GM19372 (cell line): Measurements from ENCODE around the gene PHLDB1.
A peak's percentile ranks its signal among the peaks of the same experiment; 100 is the strongest.

Experiments
- ATAC-seq: cut with Tn5 transposase; IDR thresholded peaks from one replicate; pipeline ENCODE4 v1.9.1; 2021; ENCODE audit warnings: mild to moderate bottlenecking, low read depth, moderate library complexity; ENCODE audit not compliant: unreplicated experiment

Gene PHLDB1

DNA sequence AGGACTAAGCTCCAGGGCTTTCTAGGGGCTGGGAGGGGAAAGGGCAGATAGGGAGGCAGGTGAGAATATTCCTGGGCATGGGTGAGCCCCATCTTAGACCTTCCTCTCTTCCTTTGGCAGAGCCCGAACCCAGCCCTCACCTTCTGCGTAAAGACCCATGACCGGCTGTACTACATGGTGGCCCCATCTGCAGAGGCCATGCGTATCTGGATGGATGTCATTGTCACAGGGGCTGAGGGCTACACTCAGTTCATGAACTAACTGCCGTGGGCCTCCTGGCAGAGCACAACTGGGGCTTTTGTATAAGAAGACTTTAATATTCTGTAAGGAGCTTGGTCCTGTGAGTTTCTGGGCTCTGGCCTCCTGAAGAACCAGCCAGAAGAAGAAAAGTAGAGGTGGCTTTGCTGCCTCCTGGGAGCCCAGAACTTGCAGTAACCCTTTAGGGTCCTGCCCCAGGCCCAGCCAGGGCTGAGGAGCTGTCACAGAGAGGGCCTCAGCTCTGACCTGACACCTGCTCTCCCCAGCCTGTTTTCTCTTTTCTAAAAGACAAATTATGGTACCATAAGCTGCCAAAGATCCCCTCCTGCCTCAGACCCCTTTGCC is 49.2 kb downstream of the PHLDB1 start:
- ATAC-seq: no peak

DNA sequence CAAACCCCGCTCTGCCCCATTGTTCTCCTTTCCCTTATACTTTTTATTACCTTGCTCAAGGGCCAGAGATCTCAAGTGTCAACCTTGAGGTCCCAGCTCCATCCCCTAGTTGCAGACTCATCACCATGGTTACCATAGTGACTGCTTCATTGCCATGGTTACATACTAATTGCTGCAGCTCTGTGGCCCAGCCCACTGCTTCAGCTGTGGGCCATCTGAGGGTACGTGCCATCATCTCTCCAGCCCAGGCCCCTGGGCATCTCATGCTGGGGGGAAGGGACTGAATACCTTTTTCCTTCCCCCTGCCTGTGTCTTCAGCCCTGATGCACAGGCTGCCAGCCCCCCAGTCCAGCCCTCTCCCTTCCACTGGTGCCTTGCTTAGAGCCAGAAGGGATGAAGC is 49.8 kb downstream of the PHLDB1 start:
- no peak for ATAC-seq

DNA sequence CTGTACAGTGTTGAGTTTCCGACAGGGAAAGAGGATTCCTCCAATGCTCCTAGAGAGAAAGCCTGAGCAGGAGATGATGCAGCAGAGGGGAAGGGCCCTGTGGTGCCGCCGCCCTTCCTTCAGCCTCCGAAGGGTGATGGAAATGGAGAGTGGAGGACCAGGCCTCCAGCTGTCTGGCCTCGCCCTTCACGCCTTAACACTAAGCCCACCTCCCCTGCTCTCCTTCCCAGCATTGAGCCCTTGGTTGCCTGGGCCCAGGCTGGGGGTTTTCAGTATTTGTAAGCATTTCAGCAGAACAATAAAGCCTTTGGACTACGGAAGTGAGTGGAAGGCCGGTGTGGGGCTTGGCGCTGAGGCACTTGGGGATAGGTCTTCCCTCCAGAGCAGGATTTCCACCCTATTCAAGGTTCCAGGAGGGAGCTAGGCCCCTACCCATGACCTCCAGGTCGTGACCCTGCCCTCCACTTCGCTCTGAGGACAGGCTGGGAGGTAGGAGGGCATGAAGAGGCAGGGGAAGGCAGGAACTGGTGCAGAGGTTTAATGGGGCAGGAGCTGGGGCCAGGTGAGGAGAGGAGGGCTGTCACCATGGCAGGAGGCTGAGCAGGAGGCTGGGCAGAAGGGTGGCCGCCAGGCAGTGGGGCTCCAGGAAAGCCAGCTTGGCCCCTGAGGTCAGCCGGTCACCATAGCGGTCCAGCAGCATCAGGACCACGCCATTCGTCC is 50.5 kb downstream of the PHLDB1 start:
- ATAC-seq: no peak

DNA sequence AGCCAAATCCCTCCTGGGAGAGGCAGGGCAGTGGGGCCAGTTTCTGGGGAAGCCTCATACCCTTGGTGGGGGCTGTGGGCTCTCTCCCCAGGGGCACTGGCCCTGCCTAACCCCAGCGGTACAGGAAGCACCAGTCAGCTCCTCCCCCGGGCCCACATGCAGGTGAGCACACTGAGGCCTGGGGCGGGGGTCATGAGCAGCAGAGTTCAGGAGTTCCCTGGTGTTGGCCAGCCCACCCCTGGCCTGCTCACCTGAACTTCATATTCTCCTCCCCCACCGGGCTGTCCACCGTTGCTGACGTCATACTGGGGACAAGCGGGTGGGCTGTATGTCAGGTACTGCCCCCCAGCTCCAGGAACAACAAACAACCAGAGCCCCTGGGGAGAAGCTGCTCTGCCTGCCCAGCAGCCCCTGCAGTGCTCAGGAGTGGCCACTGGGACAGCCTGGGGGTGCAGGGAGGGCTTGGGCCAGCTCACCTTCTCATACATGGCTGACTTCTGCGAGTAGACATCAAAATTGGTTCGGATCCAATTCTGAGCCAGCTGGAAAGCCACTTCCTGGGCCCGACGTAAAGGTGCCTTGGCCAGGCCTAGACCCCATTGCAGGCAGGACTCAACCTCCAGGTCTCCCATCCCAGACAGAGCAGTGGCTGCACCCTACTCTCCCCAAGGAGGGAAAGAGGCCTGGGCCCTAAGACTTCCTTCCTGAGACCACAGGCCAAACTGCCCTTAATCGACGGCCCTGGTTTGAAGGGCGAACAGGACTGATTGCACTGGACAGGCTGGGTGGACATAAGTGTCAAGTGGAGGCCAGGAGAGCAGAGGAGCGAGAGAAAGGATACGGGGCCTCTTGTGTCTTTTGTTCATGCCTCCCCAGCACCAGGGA is 51.3 kb downstream of the PHLDB1 start:
- ATAC-seq: no peak

DNA sequence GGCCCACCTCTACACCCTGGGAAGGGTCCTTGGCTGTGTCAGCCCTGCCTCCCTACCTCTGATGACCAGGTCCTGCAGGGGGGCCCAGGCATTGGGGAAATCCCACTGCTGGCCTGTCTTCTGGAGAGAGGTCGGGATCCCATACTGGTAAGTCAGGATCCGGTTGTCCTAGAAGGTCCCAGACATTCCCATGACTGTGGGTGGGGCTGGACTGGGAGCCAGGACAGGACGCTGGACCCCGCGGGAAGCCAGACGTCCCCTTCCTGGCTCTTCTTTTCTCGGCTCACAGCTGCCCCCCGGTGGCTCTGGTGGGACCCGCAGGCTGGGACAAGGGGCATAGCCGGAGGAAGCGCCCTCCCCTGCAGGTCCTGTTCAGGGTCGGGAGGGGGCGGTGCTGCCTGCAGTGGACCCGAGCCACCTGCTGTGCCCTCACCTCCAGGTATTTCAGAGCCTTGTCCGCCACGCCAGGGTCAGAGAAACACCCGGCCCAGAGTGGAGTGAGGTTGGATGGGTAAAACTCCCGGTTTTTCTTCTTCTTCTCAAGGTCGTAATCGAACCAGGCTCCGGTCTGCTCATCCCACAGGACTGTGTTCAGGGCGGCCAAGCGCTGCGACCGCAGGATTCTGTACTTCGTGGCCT is 52.0 kb downstream of the PHLDB1 start:
- ATAC-seq: peak; percentile 94

DNA sequence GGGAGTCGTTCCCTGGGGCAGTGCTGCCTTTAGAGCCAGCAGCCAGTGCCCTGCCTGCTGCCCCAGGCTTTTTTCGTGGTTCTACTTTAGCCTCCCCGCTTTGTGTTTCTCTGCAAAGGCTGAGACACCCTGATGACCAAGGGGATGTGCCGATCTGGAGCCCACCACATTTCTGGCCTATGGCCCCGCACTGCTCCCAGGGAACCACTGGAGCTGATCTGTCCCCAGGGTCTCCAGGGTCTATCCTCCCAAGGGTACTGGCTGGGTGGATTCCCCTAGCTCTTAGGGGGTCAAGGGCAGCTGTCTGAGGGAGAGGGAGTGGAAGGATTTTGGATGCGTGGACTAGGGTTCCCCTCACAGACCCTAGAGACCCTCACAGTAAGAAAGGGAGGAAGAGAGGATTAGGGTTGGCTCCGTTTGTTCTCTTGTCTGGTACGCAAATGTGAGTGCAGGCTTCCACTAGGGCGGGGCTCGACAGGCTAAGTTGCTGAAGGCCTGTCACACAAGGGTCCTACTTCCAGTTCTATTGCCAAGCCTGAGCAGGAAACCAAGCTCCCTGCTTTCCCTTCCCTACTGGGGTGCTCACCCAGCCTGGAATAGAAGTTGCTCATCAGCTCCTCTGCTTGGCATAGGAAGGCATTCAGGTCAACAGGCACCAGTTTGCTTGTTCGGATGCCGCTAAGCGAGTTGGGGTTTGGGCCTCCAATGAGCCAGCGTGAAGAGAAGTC is 52.7 kb downstream of the PHLDB1 start:
- ATAC-seq: no peak

DNA sequence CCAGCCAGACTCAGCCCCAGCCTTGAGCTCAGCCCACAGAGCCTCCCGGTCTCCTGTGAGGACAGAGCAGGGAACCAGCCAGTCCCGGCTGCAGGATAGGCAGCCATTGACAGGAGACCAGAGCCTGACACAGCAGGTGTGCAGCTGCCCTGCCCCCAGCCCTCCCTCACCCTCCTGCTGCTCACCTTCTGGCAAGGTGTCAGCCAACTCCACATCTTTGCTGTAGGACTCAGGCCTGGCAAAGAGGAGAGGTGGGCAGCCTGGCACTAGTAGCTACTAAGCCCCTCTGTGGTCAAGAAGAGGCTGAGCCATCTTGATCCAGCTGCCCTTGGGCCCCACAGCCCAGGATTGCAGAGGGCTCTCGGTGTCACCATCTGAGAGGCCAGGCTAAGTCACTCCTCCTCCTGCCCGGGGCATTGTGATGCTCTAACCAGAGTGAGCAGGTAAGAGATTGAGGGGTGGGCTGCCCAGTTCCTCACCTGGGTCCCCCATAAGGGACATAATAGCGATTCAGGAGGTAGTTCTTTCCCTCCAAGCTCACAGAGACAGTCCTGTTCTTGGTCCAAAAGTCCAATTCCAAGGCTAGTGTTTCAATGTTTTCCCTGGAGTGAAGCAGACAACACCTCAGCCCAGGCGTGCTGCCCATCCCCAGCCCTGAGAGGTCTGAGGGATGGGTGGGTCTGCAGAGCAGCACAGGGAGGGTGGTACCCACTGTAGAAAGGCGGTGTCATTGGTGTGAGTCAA is 53.4 kb downstream of the PHLDB1 start:
- no peak for ATAC-seq

DNA sequence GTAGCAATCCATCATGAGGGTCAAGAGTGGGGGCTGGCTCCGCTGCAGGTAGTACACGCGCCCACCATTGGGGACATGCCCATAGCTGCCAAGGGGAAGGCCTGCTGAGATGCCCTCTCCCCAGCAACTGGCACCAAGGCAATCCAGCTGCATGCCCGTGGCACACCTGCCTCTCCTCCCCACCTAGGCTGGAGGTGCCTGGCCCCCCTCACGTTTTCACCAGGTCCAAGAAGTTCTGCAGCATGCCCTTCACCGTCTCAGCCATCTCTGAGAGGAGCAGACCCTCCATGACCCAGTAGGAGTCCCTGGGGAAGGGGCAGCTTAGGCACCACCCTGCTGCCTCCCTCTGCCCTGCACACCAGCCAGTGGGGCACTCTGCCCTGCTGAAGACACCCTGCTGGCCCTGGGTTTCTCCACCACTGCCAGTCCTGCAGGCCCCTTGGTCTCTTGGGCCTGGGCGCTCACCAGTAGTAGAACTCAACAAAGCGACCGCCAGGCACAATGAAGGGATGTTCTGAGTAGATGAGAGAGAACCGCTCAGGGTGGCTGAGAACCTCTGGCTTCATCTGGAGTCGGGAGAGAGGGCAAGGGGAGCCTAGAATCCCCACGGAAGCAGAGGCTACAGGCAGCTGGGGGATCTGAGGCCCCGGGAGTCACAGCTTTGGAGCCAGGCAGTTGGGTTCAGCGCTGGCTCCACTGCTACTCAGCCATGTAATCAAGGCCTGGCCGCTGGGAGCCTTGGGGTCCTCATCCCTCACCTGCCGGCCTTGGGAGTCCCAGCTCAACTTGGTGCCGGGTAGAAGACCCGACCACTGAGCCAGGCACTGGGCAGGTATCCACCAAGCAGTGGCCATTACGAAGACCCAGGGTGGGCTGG is 54.2 kb downstream of the PHLDB1 start:
- ATAC-seq: no peak

DNA sequence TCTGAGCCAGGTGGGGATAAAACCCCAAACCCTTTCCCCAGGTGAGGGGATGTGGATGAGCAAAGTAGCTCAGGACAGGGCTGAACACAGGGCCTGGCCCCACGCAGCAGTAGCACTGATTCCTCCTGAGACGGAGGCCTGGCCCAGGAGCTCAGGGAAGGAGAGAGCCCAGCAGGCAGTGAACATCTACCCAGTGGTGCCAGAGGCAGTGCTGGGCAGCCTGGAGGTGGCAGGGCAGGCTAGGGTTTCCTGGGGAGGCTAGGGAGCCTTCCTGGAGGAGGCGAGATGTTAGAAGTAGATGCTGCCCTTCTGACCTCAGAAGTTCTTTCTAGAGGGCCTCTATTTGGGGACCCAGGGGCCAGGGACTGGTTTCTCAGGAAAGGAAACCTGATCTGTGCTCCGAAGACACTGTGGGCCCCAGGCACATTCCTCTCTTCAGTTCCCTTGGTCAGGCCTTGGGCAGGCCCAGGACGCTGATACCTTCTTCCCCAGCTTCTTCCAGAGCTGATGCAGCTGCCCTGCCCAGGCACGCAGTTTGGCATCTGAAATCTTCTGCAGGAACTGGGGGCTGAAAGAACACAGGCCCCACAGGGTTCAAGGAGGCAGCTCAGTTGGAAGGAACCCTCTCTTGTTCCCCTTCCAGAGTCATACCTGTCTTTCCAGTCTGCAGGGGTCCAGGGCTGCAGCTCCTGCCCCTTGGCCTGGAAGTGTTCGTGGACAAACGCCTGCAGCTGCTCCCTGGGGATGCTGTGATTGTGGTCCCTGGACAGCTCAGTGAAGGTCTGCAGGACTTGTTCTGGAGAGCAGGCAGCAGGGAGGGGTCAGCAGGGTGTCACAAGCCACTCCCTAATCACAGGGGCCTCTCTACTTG is 55.2 kb downstream of the PHLDB1 start:
- ATAC-seq: no peak

DNA sequence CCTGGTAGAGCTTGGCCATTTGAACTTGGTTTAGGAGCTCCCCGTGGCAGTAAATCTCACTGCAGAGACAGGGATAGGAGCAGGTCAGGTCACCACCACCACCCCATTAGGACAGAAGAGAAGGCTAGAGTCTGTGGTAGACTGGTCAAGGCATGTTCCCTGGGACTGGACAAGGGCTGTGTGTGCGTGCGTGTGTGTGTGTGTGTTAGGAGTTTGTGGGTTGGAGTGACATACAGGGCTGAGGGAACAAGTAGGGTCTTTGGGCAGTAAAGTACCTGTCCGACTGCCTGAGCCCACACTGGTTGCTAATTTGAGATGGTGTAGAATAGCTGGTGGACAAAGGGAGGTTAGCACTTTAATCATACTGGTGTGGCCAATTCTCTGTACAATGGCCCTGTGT is 56.0 kb downstream of the PHLDB1 start:
- no peak for ATAC-seq

DNA sequence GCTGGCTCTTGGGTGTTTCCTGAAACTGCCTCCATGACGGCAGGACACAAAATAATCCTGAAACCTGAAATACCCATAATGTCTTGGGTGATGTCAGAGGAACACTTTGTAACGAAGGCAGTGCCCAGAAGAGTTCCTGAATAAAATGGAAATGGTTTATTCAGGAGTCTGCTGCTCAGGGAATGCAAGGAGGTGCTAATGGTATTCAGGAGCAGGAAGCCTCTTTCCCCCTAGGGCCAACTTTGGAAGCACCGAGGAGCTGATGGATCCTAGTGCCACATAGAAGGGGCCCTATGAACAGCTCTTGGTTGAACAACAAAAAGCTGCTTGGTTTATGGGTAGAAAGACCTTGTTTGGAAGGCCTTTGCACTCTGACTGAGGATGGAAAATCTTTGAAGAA is 56.5 kb downstream of the PHLDB1 start:
- ATAC-seq: no peak

DNA sequence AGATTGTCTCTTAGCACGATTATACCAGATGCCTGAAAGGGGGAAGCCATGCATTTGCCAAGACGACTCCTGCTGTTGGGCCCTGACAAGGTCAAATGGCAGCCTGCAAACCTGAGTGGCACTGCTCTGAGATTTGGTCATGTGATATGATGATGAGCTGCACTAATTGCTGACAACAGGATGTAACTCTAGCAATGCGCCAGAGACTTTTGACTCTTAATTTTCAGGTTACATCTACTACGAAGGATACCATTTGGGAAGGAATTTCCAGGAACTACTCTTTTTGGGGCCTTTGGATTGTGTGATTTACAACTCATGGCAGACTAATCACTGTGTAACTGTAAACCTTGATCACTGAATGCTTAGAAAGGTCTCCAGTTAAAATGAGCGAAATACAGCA is 59.0 kb downstream of the PHLDB1 start:
- no peak for ATAC-seq

DNA sequence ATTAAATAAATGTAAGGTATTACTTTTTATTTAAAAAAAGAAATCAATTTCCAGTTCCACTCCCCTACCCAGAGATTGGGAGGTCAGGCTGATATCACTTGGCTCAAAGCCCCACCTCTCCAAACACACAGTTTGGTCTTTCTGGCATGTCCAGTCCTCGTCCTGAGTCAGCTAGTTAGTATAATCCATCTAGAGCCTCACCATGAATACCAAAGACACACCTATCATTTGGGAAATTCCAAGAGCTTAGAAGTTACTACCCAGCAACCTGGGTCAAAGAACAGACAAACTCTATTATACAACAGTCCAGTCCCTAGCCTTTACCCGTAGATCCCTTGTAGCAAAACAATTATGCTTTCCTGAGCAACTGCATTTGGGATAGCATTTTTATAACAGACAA is 62.6 kb downstream of the PHLDB1 start:
- ATAC-seq: no peak

DNA sequence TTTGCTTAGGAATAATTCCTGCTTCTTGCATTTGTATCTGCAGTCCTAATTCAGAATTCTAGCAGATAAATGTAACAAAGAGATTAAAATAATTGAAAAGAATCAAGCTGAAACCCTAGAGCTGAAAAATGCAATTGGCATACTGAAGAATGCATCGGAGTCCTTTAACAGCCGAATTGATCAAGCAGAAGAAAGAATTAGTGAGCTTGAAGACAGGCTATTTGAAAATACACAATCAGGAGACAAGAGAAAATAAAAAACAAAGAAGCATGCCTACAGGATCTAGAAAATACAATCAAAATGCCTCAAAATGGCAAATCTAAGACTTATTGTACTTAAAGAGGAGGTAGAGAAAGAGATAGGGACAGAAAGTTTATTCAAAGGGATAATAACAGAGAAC is 63.8 kb downstream of the PHLDB1 start:
- no peak for ATAC-seq

DNA sequence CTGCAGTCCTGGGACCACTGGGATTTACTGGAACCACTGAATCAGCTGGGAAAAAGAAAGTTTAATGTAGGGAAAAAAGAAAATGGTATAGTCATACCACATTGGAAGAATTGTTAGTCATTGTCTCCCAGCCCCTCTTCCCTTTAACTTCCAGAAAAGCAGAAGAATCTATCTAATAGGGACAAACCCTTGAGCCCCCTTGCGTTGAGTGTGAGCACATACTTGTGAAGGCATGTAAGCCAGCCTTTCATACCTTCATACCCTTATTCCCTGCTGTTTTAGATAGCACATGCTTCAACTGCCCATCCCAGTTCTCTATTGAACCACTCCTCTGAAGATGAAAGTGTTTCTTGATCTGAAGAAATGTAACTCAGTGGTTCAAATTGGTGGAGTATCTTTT is 65.4 kb downstream of the PHLDB1 start:
- ATAC-seq: no peak

DNA sequence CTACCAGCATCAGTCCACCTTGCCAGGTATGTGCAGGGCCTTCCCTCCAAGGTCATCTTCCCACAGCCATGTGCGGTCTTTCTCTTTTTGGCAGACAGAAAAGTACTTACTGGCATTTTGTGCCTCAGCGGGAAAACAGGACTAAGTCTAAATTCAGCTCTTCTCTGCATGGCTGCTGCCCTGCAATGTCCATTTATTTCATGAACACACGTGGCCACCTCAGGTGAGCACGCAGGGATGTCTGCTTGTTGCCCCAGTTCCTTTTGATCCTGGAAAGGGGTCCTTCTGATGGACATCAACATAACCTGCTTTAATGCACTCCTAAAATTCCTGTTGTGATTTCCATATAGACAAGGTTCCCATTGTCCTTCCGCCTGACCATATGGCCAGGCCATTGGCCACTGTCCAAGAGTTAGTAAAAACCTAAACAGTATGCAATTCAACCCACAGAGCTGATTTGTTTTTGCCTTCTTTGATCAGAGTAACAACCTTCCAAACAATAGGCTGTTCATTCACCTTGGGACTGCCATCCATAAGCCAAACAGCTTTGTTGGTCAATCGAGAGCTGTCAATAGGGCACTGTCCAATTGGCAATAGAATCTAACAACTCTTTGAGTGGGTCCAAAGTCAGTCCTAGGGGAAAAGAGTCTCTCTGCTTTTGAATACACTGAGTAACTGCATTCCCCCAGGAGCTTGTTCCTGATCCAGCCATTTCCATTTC is 66.1 kb downstream of the PHLDB1 start:
- ATAC-seq: no peak

DNA sequence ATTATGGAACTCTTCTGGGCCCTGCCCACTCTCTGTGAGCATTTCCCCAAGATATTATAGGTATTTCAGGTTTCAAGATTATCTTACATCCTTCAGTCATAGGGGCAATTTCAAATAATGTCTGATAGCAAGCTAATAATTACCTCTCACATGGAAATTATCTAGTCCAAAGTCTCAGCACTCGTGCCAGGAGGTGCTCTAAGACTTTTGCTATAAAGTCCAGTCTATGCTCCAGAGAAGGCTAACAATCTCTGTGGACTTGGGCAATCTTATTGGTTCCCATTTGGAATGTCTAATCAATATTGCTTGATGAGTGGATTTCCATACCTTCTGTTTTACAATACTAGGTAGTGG is 66.6 kb downstream of the PHLDB1 start:
- ATAC-seq: no peak
